Uterus (tissue), 4 donors: ENCODE results near the gene DTD2. TPM values are rescaled to one million over a fixed set of nuclear protein-coding genes. Genes with fewer than 3 reads are reported as not detected.
A peak's percentile ranks its signal among the peaks of the same experiment; 100 is the strongest.

Source experiments
- DNase-seq, 2 donors: peaks; one replicate each; pipeline ENCODE4 v3.0.0-alpha.2; 2019 to 2020
- H3K27ac ChIP-seq, 2 donors: fragments of 200-600 bp; sonication (generic); 1 replicate in 1 of 2; 2 replicates in 1 of 2; pipeline ENCODE4 v1.5.1; 2016 to 2018
- H3K27me3 ChIP-seq, 2 donors: fragments of 200-600 bp; sonication (generic); one replicate each; pipeline ENCODE4 v1.5.1; 2018 to 2019; ENCODE audit warnings: control low read depth in 1 of 2
- H3K36me3 ChIP-seq, 2 donors: fragments of 200-600 bp; sonication (generic); one replicate each; pipeline ENCODE4 v1.5.1; 2019; ENCODE audit warnings: control low read depth in 1 of 2
- H3K4me1 ChIP-seq, 2 donors: fragments of 200-600 bp; sonication (generic); one replicate each; pipeline ENCODE4 v1.5.1; 2018 to 2019; ENCODE audit warnings: control low read depth in 1 of 2
- H3K4me3 ChIP-seq, 2 donors: fragments of 200-600 bp; sonication (generic); 1 replicate in 1 of 2; 2 replicates in 1 of 2; pipeline ENCODE4 v1.5.1; 2018 to 2019; ENCODE audit warnings: mild to moderate bottlenecking in 1 of 2
- H3K9me3 ChIP-seq, 2 donors: fragments of 200-600 bp; sonication (generic); one replicate each; pipeline ENCODE4 v1.5.1; 2019; ENCODE audit warnings: control low read depth in 1 of 2
- POLR2A ChIP-seq, 2 donors: fragments of 450-650 bp; IDR thresholded peaks; one replicate each; pipeline ENCODE4 v1.6.1; 2016; ENCODE audit warnings: antibody characterized with exemption in 2 of 2, mild to moderate bottlenecking in 1 of 2, moderate library complexity in 1 of 2
- intact Hi-C: fragments of 100-400 bp; cut with DNase I; formaldehyde crosslinking; loops from one replicate; pipeline ENCODE4 v1.15.1; 2023; ENCODE audit warnings: low total_unique reads
- total RNA-seq, 4 donors: library from RNA; depleted of rRNA in 3 of 4; stranded (reverse); fragments of >200 nt in 3 of 4; gene quantifications; one replicate each; pipeline versions ENCODE4 v1.1.0 to v1.2.4, GENCODE V29; 2014 to 2023
- TF ChIP-seq, protein P1 (sequence below), 4 experiments: fragments of 200-600 bp in 2 of 4; fragments of 450-650 bp in 2 of 4; sonication (generic) in 2 of 4; IDR thresholded peaks; one replicate each; pipeline ENCODE4 v1.5.1; 2016 to 2019; ENCODE audit warnings: antibody characterized with exemption in 4 of 4, mild to moderate bottlenecking in 2 of 4, moderate library complexity in 1 of 4
- donor health status: DM: yes; HTN: yes; CAD: no.

The DTD2 gene
- total RNA-seq, 4 donors from 2014 or later: 8.2 to 88.2 (median 36.3) TPM

GRCh38 chr14:31425905-31426304 lies 31.4 kb downstream of the DTD2 start:
- Histone ChIP-seq H3K9me3 (no peaks in the 10 kb centered on the region), H3K4me3 (no peak overlapping the region), H3K27me3 (no peaks in the 10 kb centered on the region), H3K36me3 (no peaks in the 10 kb centered on the region), H3K27ac (no peak overlapping the region), H3K4me1 (no peaks in the 10 kb centered on the region)
- DNase-seq: no peak
- intact Hi-C loops: no loop called here
- TF ChIP-seq, protein P1, sequence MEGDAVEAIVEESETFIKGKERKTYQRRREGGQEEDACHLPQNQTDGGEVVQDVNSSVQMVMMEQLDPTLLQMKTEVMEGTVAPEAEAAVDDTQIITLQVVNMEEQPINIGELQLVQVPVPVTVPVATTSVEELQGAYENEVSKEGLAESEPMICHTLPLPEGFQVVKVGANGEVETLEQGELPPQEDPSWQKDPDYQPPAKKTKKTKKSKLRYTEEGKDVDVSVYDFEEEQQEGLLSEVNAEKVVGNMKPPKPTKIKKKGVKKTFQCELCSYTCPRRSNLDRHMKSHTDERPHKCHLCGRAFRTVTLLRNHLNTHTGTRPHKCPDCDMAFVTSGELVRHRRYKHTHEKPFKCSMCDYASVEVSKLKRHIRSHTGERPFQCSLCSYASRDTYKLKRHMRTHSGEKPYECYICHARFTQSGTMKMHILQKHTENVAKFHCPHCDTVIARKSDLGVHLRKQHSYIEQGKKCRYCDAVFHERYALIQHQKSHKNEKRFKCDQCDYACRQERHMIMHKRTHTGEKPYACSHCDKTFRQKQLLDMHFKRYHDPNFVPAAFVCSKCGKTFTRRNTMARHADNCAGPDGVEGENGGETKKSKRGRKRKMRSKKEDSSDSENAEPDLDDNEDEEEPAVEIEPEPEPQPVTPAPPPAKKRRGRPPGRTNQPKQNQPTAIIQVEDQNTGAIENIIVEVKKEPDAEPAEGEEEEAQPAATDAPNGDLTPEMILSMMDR (IDR thresholded peaks at IDR 0.05): no peak
- no peak for TF ChIP-seq POLR2A (IDR thresholded peaks at IDR 0.05)

DNA sequence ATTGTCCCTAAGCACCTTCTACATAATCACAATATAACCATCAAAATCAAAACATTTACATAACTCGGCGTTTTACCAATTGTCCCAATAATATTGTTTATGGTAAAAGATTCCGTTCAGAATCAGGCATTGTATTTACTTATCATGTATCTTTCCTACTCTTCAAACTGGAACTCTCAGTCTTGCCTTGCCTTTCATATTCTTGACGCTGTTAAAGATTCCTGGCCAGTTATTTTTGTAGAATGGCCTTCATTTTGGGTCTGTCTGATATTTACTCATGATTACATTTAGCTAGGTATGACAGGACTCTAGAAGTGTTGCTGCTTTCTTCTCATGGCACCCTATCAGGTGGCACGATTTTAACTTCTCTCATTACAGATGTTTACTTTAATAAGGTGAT lies 36.1 kb downstream of the DTD2 start:
- TF ChIP-seq POLR2A (IDR thresholded peaks at IDR 0.05): no peak
- TF ChIP-seq, protein P1 (IDR thresholded peaks at IDR 0.05): no peak
- H3K4me1 ChIP-seq: no peaks in the 10 kb centered on the region
- H3K36me3 ChIP-seq: no peaks in the 10 kb centered on the region
- H3K27ac ChIP-seq: peak overlapping the region in 1 of 2 donors; percentile 85
- H3K27me3 ChIP-seq: no peaks in the 10 kb centered on the region
- H3K4me3 ChIP-seq: no peak overlapping the region
- no peak for DNase-seq
- intact Hi-C loops: no loop called here
- no peaks in the 10 kb centered on the region for H3K9me3 ChIP-seq

DNA sequence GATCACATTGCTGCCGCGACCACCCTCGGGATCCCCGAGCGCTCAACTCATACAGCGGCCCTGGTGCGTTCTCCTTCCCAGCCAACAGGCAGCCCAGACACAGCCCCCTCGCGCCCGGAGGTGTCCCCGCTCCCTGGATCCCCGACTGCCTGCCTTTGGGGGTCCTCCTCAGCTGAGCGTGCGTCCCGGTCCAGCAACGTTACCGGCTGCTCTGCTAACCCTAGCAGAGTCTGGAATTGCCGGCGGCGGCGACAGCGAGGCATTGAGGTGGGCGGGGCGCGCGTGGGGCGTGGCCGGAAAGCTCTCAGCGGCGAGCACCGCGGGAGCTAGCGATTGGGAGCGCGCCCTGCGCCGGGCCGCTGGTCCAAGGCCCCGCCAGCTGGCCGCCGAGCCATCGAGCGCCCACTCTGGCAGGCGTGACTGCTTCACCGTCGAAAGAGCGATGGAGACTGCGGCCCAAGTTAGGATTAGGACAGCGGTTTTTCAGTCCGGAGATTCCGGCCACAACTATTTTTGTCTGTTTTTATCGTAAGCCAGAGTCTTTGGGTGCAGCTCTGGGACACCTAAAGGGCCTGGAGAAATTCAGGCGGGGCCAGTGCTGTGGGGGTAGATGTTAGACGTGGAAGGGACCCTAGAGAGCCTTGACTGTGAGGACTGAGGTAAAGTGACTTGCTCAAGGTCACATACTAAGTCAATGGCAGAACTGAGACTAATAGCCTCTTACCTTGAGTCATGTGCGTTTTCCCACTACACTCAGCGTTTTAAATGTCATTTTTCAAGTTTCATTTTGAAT lies 36.8 kb downstream of the DTD2 start, which contains the start of gene HEATR5A:
HEATR5A (minus strand) TSS at position 232 of the 793 bp plus-strand sequence. CDS start 17,575 bp downstream, outside the sequence.
- Histone ChIP-seq H3K36me3 (no peaks in the 10 kb centered on the region), H3K27ac (peak within 1 kb of the TSS; percentile 83 to 85), H3K9me3 (no peaks in the 10 kb centered on the region), H3K27me3 (no peaks in the 10 kb centered on the region), H3K4me1 (no peaks in the 10 kb centered on the region), H3K4me3 (peak within 1 kb of the TSS; percentile 73 to 99)
- DNase-seq: peak; percentile 92 to 96
- intact Hi-C loops: no loop called here
- TF ChIP-seq, protein P1 (IDR thresholded peaks at IDR 0.05): peak; percentile 7 to 52 (median 45)
- TF ChIP-seq POLR2A (IDR thresholded peaks at IDR 0.05): peak; percentile 91 to 96

DNA sequence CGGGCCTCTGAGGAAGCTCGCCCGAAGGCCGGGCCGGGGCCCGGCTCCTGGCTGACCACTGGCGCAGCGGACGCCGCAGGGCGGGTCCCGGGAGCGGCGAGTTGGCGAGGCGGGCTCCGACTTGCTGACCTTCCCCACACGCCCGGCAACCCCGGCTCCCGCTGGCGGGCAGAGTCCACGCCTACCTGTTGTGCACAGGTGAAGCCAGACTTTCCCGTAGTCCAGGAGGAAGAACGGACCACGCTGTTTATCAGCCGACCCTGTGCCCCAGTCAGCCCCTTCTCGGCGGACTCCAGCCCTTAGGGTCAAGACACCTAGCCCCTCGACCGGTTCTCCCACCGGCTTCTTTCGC lies 37.4 kb downstream of the DTD2 start:
- peak in 1 of 2 donors; percentile 44 for DNase-seq
- peak overlapping the region; percentile 73 to 99 for H3K4me3 ChIP-seq
- no peaks in the 10 kb centered on the region for H3K9me3 ChIP-seq
- H3K4me1 ChIP-seq: no peaks in the 10 kb centered on the region
- no peaks in the 10 kb centered on the region for H3K27me3 ChIP-seq
- no peaks in the 10 kb centered on the region for H3K36me3 ChIP-seq
- intact Hi-C loops: no loop called here
- TF ChIP-seq POLR2A (IDR thresholded peaks at IDR 0.05): no peak
- TF ChIP-seq, protein P1 (IDR thresholded peaks at IDR 0.05): no peak
- H3K27ac ChIP-seq: peak overlapping the region; percentile 83 to 85

- Histone ChIP-seq H3K4me3 (peak overlapping the region; percentile 73 to 99), H3K27me3 (no peaks in the 10 kb centered on the region), H3K4me1 (no peaks in the 10 kb centered on the region), H3K27ac (peak overlapping the region; percentile 83 to 85), H3K36me3 (no peaks in the 10 kb centered on the region), H3K9me3 (no peaks in the 10 kb centered on the region)
- no peak for DNase-seq
- TF ChIP-seq POLR2A (IDR thresholded peaks at IDR 0.05): no peak
- TF ChIP-seq, protein P1 (IDR thresholded peaks at IDR 0.05): no peak
- intact Hi-C loops: no loop called here
These were observed 37.9 kb downstream of the DTD2 start for GRCh38 chr14:31419179-31419966.
